Mesenchymal stem cell (in vitro differentiated cells and primary cell): ENCODE results near the gene DDTL.

ENCODE experiments used
- DNase-seq: peaks from one replicate; pipeline ENCODE4 v3.0.0-alpha.2; 2013
- H2AFZ ChIP-seq: one replicate; pipeline ENCODE4 v1.6.1; 2013; ENCODE audit warnings: low read depth, mild to moderate bottlenecking, control low read depth, inconsistent platforms, low read length, moderate library complexity
- H2AK5ac ChIP-seq: 2 replicates; pipeline ENCODE4 v1.6.1; 2013; ENCODE audit warnings: low read length, moderate library complexity, mild to moderate bottlenecking, inconsistent platforms; ENCODE audit not compliant: severe bottlenecking
- H2BK120ac ChIP-seq: one replicate; pipeline ENCODE4 v1.6.1; 2013; ENCODE audit warnings: low read depth, mild to moderate bottlenecking, inconsistent platforms, low read length, moderate library complexity
- H2BK12ac ChIP-seq, 2 experiments: one replicate each; pipeline ENCODE4 v1.6.1; 2013; ENCODE audit warnings: inconsistent platforms in 2 of 2, low read length in 2 of 2, mild to moderate bottlenecking in 2 of 2, moderate library complexity in 2 of 2, control low read depth in 1 of 2
- H2BK15ac ChIP-seq: one replicate; pipeline ENCODE4 v1.6.1; 2013; ENCODE audit warnings: mild to moderate bottlenecking, low read depth, inconsistent platforms; ENCODE audit not compliant: poor library complexity, severe bottlenecking
- H2BK5ac ChIP-seq: 2 replicates; pipeline ENCODE4 v1.6.1; 2013; ENCODE audit warnings: low read depth, mild to moderate bottlenecking, low read length, control low read depth, inconsistent platforms; ENCODE audit not compliant: poor library complexity, severe bottlenecking
- H3K14ac ChIP-seq, 2 experiments: one replicate each; pipeline ENCODE4 v1.6.1; 2013; ENCODE audit warnings: inconsistent platforms in 2 of 2, low read length in 2 of 2, control low read depth in 1 of 2, mild to moderate bottlenecking in 1 of 2, moderate library complexity in 1 of 2
- H3K18ac ChIP-seq, 2 experiments: one replicate each; pipeline ENCODE4 v1.6.1; 2013; ENCODE audit warnings: inconsistent platforms in 2 of 2, low read length in 2 of 2, control low read depth in 1 of 2, low read depth in 1 of 2, mild to moderate bottlenecking in 1 of 2
- H3K23ac ChIP-seq, 2 experiments: one replicate each; pipeline ENCODE4 v1.6.1; 2013; ENCODE audit warnings: inconsistent platforms in 2 of 2, low read length in 2 of 2, mild to moderate bottlenecking in 2 of 2, moderate library complexity in 2 of 2, control low read depth in 1 of 2
- H3K27ac ChIP-seq: 2 replicates; pipeline ENCODE4 v1.5.1; 2013; ENCODE audit warnings: mild to moderate bottlenecking, moderate library complexity, low read length, control low read depth, inconsistent platforms; ENCODE audit not compliant: poor library complexity, severe bottlenecking
- H3K27me3 ChIP-seq, 2 experiments: 2 replicates each; pipeline versions ENCODE4 v1.6.1 to v1.7.0; 2013; ENCODE audit warnings: low read length in 2 of 2, mild to moderate bottlenecking in 2 of 2, moderate library complexity in 2 of 2, control low read depth in 1 of 2, inconsistent platforms in 1 of 2; ENCODE audit not compliant: control insufficient read depth in 1 of 2, insufficient read depth in 1 of 2
- H3K36me3 ChIP-seq, 2 experiments: 2 replicates each; pipeline versions ENCODE4 v1.6.1 to v1.7.0; 2013; ENCODE audit warnings: low read length in 2 of 2, control low read depth in 1 of 2, inconsistent platforms in 1 of 2, low read depth in 1 of 2, mild to moderate bottlenecking in 1 of 2; ENCODE audit not compliant: insufficient read depth in 2 of 2, control insufficient read depth in 1 of 2
- H3K4ac ChIP-seq, 2 experiments: one replicate each; pipeline ENCODE4 v1.6.1; 2013; ENCODE audit warnings: inconsistent platforms in 2 of 2, low read length in 2 of 2, mild to moderate bottlenecking in 2 of 2, moderate library complexity in 2 of 2, control low read depth in 1 of 2, low read depth in 1 of 2
- H3K4me1 ChIP-seq: 2 replicates; pipeline ENCODE4 v1.6.1; 2013; ENCODE audit warnings: low read depth, low read length, control low read depth; ENCODE audit not compliant: control insufficient read depth, insufficient read depth
- H3K4me2 ChIP-seq: 2 replicates; pipeline ENCODE4 v1.6.1; 2013; ENCODE audit warnings: low read length, mild to moderate bottlenecking, inconsistent platforms; ENCODE audit not compliant: poor library complexity, severe bottlenecking
- H3K4me3 ChIP-seq, 2 experiments: 2 replicates each; pipeline versions ENCODE4 v1.5.1 to v1.7.0; 2013; ENCODE audit warnings: low read length in 2 of 2, mild to moderate bottlenecking in 2 of 2, control low read depth in 1 of 2, low read depth in 1 of 2; ENCODE audit not compliant: insufficient read depth in 1 of 2
- H3K79me1 ChIP-seq: replicated peaks from 2 replicates; pipeline ENCODE4 v1.6.1; 2013; ENCODE audit warnings: mild to moderate bottlenecking, control low read depth, low read length, inconsistent platforms; ENCODE audit not compliant: poor library complexity, severe bottlenecking
- H3K9ac ChIP-seq: 2 replicates; pipeline ENCODE4 v1.7.0; 2013; ENCODE audit warnings: mild to moderate bottlenecking, low read length, moderate library complexity
- H3K9me3 ChIP-seq: 2 replicates; pipeline ENCODE4 v1.7.0; 2013; ENCODE audit warnings: mild to moderate bottlenecking, low read length; ENCODE audit not compliant: control insufficient read depth
- H4K8ac ChIP-seq: one replicate; pipeline ENCODE4 v1.6.1; 2013; ENCODE audit warnings: inconsistent platforms, mild to moderate bottlenecking, low read length, moderate library complexity
- H4K91ac ChIP-seq: one replicate; pipeline ENCODE4 v1.6.1; 2013; ENCODE audit warnings: mild to moderate bottlenecking, low read length, inconsistent platforms
- WGBS: methylation state at CpG from one replicate; pipeline ENCODE4 v1.1.7; 2013; ENCODE audit warnings: mixed read lengths; 5-methylcytosine and 5-hydroxymethylcytosine counted together

Gene DDTL

GRCh38 chr22:23925020-23925606 lies 41.6 kb upstream of the DDTL start:
- H3K27ac ChIP-seq: no peak overlapping the region

GRCh38 chr22:23926561-23926960 lies 40.1 kb upstream of the DDTL start:
- Histone ChIP-seq H3K23ac (no peak overlapping the region), H3K27me3 (no peaks in the 10 kb centered on the region), H3K4me2 (no peak overlapping the region), H4K8ac (no peak overlapping the region), H2AFZ (no peak overlapping the region), H3K27ac (no peak overlapping the region), H2BK120ac (no peak overlapping the region), H3K18ac (no peak overlapping the region), H2AK5ac (no peak overlapping the region), H3K9me3 (peaks cover 13% of the 10 kb centered on the region), H3K4ac (no peak overlapping the region), H3K79me1 (peaks cover 4% of the 10 kb centered on the region), H2BK12ac (no peak overlapping the region), H3K36me3 (peaks cover 0 to 9% of the 10 kb centered on the region in 2 experiments), H2BK5ac (no peak overlapping the region), H3K4me1 (no peaks in the 10 kb centered on the region), H3K14ac (no peak overlapping the region), H3K9ac (no peak overlapping the region), H2BK15ac (no peak overlapping the region), H3K4me3 (no peak overlapping the region), H4K91ac (no peak overlapping the region)
- DNase-seq: no peak
- WGBS: 77% methylated on average over 14 of the region's 14 CpGs

More at GRCh38 chr22:23925020-23925606, 41.6 kb upstream of the DDTL start:
- Histone ChIP-seq H4K8ac (no peak overlapping the region), H3K4me3 (no peak overlapping the region), H3K79me1 (peaks cover 4% of the 10 kb centered on the region), H2BK15ac (no peak overlapping the region), H3K23ac (no peak overlapping the region), H3K18ac (no peak overlapping the region), H2BK120ac (no peak overlapping the region), H3K4me2 (no peak overlapping the region), H3K9me3 (peaks cover 13% of the 10 kb centered on the region), H3K36me3 (peaks cover 0 to 9% of the 10 kb centered on the region in 2 experiments), H3K4me1 (no peaks in the 10 kb centered on the region), H2AK5ac (no peak overlapping the region), H2AFZ (no peak overlapping the region), H2BK12ac (no peak overlapping the region), H3K14ac (no peak overlapping the region), H3K9ac (no peak overlapping the region), H3K4ac (no peak overlapping the region), H2BK5ac (no peak overlapping the region), H3K27me3 (no peaks in the 10 kb centered on the region), H4K91ac (no peak overlapping the region)
- no peak for DNase-seq
- WGBS: 94% methylated on average over 5 of the region's 6 CpGs

GRCh38 chr22:23938328-23939016 lies 28.2 kb upstream of the DDTL start:
- no peaks in the 10 kb centered on the region for H3K9me3 ChIP-seq
- no peak overlapping the region for H3K27ac ChIP-seq
- no peak overlapping the region for H4K8ac ChIP-seq
- H2BK120ac ChIP-seq: no peak overlapping the region
- H3K18ac ChIP-seq: no peak overlapping the region
- 92% methylated on average over 4 of the region's 5 CpGs for WGBS
- H3K4me3 ChIP-seq: no peak overlapping the region
- no peaks in the 10 kb centered on the region for H3K36me3 ChIP-seq
- H3K4me2 ChIP-seq: no peak overlapping the region
- no peak overlapping the region for H3K14ac ChIP-seq
- H4K91ac ChIP-seq: no peak overlapping the region
- no peak for DNase-seq
- no peak overlapping the region for H2AK5ac ChIP-seq
- H3K9ac ChIP-seq: no peak overlapping the region
- H2BK12ac ChIP-seq: no peak overlapping the region
- no peaks in the 10 kb centered on the region for H3K27me3 ChIP-seq
- no peak overlapping the region for H2AFZ ChIP-seq
- no peak overlapping the region for H3K23ac ChIP-seq
- no peaks in the 10 kb centered on the region for H3K4me1 ChIP-seq
- no peak overlapping the region for H3K4ac ChIP-seq
- H3K79me1 ChIP-seq: no peaks in the 10 kb centered on the region
- no peak overlapping the region for H2BK5ac ChIP-seq
- no peak overlapping the region for H2BK15ac ChIP-seq

- no peak overlapping the region for H4K91ac ChIP-seq
- no peak overlapping the region for H3K9ac ChIP-seq
- no peak overlapping the region for H3K4me2 ChIP-seq
- H3K4me3 ChIP-seq: no peak overlapping the region
- no peak overlapping the region for H4K8ac ChIP-seq
- no peak overlapping the region for H2BK12ac ChIP-seq
- no peak overlapping the region for H3K14ac ChIP-seq
- H2BK5ac ChIP-seq: no peak overlapping the region
- H3K36me3 ChIP-seq: no peaks in the 10 kb centered on the region
- H3K27me3 ChIP-seq: no peaks in the 10 kb centered on the region
- H3K23ac ChIP-seq: no peak overlapping the region
- no peak overlapping the region for H3K4ac ChIP-seq
- no peak for DNase-seq
- H3K27ac ChIP-seq: no peak overlapping the region
- no peak overlapping the region for H2BK15ac ChIP-seq
- no peaks in the 10 kb centered on the region for H3K79me1 ChIP-seq
- no peaks in the 10 kb centered on the region for H3K4me1 ChIP-seq
- no peaks in the 10 kb centered on the region for H3K9me3 ChIP-seq
- no peak overlapping the region for H2AK5ac ChIP-seq
- WGBS: 80% methylated on average over 3 of the region's 3 CpGs
- no peak overlapping the region for H2BK120ac ChIP-seq
- no peak overlapping the region for H3K18ac ChIP-seq
- H2AFZ ChIP-seq: no peak overlapping the region
These were observed 27.7 kb upstream of the DDTL start for GRCh38 chr22:23939017-23939357.
